ENCODE measurements around the gene RASEF.

GRCh38 chr9:82968388-82968787, 94.6 kb downstream of the RASEF start:
- TF ChIP-seq CTCF (IDR thresholded peaks at IDR 0.05) = no peak
- no peak for TF ChIP-seq BCL3 (IDR thresholded peaks at IDR 0.05)
- no peak for TF ChIP-seq ZFP36 (IDR thresholded peaks at IDR 0.05; ENCODE audit: borderline replicate concordance, partially characterized antibody)
